GM18508 (cell line): ENCODE data around the gene TEX261.
A peak's percentile ranks its signal among the peaks of the same experiment; 100 is the strongest.
"Not testable (repeated sequence)": the region's sequence is repeated elsewhere in the genome, so short reads cannot be mapped to it uniquely, and the experiment has no call there.

Experiments
- ATAC-seq: cut with Tn5 transposase; IDR thresholded peaks from one replicate; pipeline ENCODE4 v1.9.1; 2021; ENCODE audit warnings: moderate number of reproducible peaks; ENCODE audit not compliant: insufficient read depth, unreplicated experiment

Gene TEX261

DNA sequence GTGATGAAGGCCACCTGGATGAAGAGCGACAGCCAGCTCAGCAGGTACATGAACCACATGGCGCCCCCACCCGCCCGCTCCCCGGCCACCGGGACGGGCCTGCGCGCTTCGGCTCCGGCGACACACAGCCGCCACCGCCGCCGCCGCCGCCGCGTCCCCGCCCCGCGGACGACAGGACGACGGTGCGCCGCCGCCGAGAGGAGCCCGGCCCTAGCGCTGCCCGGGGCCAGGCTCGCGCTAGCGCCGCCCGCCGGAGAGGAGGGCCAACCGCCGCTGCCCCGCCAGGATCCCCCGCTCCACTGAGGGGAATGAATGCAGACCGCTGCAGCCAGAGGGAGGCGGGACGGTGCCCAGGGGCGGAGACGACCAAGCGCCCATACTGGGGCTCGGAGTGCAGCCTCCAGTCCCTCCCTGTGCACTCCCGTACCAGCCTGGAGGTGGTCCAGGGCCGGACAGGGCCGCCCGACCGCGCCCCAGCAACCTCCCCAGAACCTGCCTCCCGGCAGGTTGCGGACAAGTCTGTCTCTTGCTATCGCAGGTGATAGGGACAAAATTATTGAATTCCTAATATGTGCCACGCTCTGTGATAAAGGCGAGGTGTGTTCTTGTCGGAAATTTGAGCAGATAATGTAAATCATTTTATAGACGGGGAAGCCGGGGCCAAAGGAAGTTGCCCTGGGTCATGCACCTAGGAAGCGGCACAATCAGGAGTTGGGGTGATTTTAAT is at the start of gene TEX261:
TSS of gene TEX261 (minus strand) at position 175 of the 727 bp plus-strand sequence. CDS start at position 59, 116 bp downstream.
- peak; percentile 75 for ATAC-seq

DNA sequence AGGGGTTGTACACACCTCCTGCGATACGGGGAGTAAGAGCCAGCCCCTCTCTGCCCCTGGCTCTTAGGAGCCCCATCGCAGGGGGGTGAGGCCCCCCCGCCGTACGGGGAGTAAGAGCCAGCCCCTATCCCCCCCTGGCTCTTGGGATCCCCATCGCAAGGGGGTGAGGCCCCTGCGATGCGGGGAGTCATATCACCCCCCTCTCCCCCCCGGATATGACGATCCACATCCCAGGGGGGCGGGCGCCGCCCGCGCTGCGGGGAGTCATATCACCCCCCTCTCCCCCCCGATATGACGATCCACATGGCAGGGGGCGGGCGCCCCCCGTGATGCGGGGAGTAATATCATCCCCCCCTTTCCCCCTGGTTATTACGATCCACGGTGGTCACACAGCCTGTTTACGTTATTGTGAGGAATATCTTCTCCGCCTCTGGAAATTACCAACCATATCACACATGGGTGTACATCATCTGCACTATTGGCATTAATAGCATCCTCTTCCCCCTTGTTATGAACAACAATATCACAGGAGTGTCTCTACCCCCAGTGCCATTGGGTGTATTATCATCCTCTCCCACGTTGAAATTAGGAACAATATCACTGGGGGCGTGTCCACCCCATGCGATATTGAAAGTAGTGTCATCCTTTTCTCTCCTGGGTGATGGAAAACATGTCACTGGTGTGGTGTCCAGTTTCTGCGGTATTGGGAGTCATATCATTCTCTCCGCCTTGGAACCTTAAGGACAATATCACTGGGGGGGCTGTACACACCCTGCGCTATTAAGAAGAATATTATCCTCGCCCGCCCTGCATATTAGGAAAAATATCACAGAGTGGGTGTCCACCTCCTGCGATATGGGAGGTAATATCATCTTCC is 49.1 kb upstream of the TEX261 start:
- no peak for ATAC-seq

DNA sequence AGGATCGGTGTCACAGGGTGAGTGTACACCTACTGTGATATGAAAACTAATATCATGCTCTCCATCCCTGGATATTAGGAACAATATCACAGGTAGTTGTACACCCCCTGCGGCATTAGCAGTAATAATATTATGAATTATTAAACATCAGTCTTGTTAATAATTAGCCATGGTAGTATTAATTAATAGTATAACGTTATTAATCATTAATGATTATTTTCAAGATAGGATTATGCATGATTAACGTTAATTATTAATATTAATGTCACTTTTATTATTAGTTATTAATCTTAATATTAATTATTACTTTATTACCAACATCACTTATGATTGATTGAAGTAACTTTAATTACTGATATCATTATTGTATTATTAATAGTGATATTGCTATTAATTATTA is 47.6 kb upstream of the TEX261 start:
- no peak for ATAC-seq

DNA sequence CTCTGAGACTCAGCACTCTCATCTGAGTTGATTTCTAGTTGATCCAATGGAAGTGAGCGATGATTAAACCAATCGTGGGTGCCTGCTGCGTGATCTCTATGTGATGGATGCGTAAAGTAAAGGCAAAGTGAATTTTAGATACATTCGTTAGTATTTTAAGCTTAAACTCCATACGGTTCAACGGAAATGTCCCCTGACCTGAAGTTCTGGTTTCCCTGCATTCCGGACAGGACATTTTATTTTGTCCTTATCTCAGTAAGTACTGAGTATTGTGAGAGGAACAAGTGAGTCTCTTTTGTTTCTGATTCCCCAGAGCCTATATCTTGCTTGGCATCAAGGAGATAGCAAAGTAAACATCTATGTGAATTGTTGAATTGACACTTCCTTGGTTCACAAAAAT is 41.6 kb upstream of the TEX261 start:
- ATAC-seq, result not testable (repeated sequence)

DNA sequence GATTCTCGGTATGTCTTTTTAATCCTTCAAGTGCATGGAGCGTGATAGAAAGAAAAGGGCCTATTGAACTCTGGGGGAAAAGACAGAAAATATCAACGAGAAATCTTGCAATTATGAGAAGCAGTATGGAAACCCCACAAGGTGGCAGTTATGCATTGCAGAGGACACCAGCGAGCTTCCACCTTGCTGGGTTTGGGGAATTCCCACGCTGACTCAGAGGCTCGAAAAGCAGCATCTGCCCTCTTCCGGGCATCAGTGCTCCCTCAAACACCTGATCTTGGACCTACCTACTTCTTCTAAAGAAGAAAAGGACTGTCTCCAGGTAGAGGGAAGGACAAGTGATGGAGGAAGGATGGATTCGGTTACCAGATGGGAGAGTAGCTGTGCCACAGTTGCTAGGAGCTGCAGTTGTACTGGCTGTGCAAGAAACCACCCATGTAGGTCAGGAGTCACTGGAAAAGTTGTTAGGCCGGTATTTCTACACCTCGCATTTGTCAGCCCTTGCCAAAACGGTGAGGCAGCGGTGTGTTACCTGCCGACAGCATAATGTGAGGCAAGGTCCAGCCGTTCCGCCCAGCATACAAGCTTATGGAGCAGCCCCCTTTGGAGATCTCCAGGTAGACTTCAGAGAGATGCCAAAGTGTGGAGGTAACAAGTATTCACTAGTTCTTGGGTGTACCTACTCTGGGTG is 29.0 kb upstream of the TEX261 start:
- not testable (repeated sequence) for ATAC-seq

DNA sequence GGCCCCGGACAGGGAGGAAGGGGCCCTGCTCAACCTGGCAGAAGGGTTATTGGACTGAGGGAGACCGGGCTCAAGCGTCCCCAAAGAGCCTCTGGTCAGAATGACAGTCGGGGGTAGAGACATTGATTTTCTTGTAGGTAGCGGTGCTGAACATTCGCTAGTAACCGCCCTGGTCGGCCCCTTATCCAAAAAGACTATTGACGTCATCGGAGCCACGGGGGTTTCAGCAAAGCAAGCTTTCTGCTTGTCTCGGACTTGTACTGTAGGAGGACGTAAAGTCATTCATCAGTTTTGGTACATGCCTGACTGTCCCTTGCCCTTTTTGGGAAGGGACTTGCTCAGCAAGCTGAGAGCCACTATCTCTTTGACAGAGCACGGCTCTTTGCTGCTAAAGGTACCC is 26.7 kb upstream of the TEX261 start:
- not testable (repeated sequence) for ATAC-seq

DNA sequence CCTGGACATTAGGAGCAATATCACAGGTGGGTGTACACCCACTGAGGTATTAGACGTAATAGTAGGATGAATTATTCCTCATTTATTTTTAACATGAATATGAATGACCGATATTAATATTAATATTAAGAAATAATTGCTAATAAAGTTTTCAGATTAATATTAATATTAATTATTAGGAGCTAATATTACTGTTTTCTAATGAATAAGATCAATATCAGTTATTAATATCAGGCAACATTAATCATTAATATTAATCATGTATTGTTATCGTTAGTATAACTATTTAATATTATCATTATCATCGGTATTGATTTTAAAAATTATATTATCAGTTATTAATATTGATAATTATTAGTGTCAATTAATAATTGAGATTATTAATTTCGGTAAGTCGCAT is 25.3 kb upstream of the TEX261 start:
- not testable (repeated sequence) for ATAC-seq

DNA sequence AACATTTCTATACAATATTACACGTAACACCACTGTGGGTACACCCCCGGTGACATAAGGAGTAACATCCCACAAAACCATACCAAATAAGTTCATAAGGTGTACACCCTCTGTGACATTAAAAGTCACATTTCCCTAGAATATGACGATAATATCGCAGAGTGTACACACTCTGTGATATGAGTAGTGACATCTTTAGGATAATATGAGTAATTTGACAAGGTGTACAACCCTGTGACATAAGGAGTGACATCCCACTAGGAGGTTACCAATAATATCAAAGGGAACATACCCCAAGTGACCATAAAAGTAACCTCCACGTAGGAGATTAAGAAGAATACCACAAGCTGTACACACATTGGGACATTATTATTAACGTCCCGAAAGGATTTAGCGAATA is 24.0 kb upstream of the TEX261 start:
- no peak for ATAC-seq

DNA sequence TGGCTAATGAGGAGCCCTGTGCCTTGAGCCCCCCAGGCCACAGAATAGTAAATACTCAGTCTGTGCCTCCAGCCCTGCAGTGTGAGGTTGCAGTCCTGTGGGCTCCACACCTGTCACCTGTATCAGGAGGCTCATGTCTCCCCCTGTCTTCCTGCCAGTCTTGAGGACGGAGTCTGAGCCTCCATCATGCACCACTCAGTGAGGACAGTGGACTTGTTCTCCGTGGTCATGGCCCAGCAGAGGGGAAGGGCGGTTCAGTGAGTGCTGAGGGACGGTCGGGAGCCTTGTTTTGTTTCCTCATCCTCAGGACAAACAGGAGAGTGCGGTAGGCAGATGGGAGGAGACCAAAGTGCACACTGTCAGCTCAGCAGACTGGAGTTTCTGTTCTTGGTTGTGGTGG is 17.1 kb upstream of the TEX261 start:
- ATAC-seq, result not testable (repeated sequence)

DNA sequence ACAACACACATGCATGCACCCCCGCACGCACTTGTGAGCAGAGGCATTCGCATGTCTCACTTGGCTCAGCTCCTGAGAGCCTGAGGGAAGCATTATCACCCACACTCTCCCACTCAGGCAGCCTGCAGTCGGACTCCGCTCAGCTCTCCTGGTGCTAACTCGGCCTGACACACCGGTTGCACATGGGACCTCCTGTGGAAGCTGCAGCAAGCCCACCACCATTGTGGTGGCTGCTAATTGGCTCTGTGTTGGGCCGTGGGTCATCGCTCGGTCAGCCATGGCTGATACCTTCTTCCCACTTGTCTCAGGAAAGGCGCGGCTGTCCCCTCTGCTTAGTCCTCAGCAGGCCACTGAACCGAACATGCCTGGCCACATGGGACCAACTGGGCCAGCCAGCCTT is 13.7 kb upstream of the TEX261 start:
- no peak for ATAC-seq

DNA sequence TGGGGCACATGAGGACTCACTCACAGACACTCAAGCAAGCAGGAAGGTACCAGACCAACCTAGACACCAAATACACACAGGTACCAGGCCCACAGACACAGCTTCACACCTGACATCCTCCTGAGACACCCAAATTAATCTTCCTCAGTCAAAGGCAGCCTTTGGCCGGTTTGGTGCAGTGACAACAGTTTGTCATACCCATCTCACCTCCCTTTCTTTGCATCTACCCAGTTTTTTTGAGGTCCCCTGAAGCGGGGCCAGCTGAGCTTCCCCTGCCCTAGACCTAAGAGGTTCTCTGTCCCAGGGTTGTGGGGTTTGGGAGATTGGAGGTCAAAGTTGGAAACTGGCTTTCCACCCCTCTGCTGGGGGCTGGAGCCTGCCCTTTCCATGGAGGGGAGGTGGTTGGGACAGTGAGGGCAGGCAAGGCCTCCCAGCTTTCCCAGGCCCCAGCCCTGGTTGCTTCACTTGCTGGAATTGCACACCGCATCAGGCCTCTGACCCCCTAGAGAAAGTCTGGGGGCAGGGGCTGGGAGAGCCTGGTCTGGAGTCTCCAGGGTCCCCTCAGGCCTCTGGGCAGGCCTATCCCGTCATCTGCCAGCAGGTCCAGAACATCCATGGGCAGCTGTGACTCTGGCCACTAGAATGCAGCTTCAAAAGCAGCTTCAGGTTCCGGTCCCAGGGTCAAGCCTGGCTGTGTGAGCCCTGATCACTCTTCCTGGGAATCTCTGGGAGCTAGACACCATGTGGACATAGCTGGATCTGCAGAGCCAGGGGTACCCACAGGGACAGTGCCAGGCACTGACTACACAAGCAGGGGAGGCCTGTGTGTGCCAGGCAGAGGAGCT is 12.5 kb upstream of the TEX261 start:
- ATAC-seq, result no peak

DNA sequence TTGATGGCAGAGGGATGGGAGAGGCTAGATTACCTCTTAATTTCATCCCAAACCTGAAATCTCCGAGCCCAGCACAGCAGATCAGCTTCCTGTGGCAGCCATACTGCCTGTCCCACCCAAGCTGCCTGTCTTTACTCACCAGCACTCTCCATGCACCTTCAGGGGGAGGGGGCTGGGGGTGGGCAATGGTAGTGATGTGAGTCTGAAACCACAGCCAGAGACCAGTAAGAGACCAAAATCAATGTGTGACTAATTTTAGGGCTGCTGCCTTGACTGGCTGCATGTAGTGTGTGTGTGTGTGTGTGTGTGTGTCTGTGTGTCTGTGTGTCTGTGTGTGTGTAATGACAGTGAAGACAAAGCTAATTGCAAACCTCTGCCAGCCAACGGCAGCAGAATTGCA is 11.7 kb upstream of the TEX261 start:
- ATAC-seq, result no peak

DNA sequence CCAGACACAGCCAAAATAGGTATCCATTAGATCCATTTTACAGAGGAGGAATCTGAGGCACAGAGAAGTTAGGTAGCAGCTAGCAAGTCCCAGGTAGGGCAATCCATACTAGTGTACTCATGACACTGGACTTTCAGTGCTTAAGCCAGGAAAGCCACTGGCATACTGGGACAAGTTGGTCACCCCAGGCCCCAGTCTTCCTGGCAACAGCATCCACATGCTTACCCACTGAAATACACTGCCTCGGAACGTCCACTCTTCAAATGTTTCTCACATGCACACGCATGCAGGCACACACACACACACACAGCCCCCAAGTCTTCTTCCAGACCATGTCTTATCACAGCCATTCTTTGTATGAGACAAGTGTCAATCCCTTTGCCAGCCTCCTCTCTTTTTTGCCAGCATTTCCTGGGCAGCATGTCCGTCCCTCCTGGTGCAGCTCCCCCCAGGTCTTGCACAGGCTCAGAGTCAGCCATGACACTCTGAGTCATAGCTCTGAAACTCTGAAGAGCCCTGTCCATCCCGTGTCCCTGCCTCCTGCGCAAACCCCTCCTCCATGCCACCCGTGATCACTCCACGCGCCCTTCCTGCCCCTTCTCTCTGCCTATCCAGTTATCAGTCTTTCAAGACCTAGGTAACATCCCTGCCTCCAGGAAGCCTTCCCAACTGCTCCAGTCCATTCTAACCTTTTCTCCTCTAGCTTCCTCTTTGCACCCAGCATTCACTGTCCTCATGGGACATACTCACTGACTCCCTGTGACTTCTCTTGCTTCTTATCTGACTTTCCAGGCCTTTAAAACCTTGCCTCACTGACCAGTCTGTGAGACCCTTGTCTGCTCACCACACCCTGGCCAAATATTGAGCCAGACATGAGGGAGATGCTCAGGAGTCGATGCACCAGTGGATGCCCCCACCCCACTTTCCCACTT is 10.9 kb upstream of the TEX261 start:
- ATAC-seq, result no peak

DNA sequence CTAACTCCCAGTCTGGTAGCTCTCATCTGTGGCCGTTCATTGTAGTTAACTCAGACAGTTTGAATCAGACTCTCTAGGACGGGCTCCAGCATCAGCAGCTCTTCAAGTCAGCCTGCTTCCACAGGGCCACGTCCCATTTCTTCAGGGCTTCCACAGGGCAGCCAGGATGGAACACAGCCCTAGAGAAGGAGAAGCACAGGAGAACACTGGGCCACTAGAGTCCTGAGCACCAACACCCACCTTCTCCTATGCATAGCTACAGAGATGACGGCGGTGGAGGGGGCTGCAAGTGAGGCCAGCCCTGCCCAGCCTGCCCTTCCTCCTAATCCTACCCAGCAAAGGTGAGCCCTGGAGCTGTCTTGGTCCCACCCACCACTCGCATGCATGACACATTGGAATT is 10.2 kb upstream of the TEX261 start:
- ATAC-seq, result no peak

DNA sequence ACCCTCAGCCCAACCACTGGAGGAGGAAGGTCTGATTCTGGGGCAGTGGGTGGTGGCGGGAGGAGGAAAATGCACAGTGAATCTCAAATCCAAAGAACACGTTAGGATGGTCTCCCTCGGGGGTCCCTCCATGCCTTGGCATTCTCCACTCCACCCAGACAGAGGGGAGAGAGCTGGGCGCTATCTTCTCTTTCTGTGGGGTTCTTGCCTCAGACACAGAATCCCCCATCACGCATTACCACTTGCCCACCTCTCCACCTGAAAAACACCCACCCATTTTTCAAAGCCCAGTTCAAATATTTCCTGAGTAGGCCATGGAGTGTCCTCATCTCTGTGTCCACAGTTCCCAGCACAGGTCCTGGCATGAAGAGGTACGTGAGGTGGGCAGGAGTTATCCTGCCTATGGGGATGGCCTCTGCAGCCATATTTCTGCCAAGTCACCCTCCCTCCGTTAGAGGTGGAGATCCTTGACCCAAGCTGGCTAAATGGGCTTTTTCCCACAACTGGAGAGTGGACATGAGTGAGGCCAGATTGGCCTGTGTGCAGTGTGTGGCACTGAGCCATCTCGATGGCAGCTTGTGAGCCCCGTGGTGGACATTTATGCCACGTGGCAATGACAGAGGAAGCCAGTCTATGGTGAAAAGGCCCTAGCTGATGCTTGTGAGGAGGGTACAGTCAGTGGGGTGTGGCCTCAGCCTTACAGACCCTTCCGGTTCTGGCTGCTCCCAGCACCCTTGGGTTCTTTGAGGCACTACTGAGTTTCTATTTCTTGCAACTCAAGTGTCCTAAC is 9.5 kb upstream of the TEX261 start:
- no peak for ATAC-seq

DNA sequence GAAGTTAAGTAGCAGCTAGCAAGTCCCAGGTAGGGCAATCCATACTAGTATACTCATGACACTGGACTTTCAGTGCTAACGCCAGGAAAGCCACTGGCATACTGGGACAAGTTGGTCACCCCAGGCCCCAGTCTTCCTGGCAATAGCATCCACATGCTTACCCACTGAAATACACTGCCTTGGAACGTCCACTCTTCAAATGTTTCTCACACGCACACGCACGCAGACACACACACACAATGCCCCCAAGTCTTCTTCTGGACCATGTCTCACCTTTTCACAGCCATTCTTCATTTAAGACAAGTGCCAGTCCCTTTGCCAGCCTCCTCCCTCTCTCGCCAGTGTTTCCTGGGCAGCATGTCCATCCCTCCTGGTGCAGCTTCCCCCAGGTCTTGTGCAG is 8.7 kb upstream of the TEX261 start:
- no peak for ATAC-seq

DNA sequence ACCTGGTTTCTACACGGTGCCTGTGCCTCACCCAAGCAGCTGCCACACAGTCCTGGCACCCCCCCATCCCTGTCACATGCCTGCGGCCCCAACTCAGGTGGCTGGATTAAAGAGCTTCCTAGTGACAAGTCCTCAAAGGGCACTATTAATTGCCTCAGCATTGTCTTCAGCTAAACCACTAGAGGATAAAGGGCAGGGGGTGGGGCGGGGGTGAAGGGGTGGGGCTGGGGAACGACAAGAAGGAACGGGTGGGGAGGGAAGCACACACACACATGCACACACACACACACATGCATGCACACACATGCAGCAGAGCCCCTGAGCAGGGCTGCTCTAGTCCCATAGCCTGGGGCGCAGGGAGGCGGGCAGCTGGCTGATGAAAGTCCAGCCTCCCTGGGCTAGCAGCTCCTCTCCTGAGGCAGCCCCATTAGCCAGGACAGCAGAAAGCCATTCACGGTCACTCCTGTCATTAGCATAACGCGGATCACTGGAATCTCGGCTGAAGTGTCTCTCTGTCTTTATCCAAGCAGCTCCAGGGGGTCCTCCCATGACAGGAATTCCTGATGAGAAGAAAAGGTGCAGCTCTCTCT is 7.4 kb upstream of the TEX261 start:
- ATAC-seq, result no peak

DNA sequence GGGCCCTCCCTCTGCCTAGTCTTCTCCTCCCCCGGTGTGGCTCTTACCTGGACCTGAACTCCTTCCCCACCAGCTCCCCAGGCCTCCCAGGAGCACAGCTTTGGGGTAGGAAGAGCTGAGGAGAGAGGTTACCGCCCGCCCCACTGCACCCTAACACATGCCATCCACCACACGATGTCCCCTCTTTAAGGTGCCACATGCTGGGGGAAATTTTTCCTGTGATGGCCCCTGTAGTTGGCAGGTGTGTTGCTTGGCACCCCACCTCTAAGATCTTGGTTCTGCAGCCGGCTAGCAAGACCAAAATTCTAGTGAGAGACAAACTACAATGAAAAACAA is 6.9 kb upstream of the TEX261 start:
- ATAC-seq, result no peak
